ENCODE data around the gene PIGN. TPM values are rescaled to one million over a fixed set of nuclear protein-coding genes. Genes with fewer than 3 reads are reported as not detected.
A peak's percentile ranks its signal among the peaks of the same experiment; 100 is the strongest.

PIGN gene
- total RNA-seq (10 to 100 TPM; 17.9 to 18.1 TPM), total RNA-seq (26.0 to 26.9 reads per million in 2 donors)

- Mint-ChIP-seq H3K27ac (peak within 1 kb of the TSS; percentile 98), H3K36me3 (ENCODE audit: low read depth) (peaks cover 6% of the 10 kb centered on the region), H3K27me3 (no peaks in the 10 kb centered on the region), H3K4me3 (peak within 1 kb of the TSS; percentile 100), H3K4me1 (peaks cover 47% of the 10 kb centered on the region)
- no peaks in the 10 kb centered on the region for H3K9me3 ChIP-seq (ENCODE audit: control insufficient read depth, low read length, poor library complexity, severe bottlenecking)
- ATAC-seq (peak; percentile 93), DNase-seq (peak; percentile 82 to 92 (median 88))
Observed at GRCh38 chr18:62186774-62187542, at the start of gene PIGN, which contains the start of gene RELCH. Gene PIGN, minus strand, starts transcription at chr18:62187056. Its CDS starts 25,703 bp downstream, at chr18:62161353. Gene RELCH, plus strand, starts transcription at chr18:62187255. Its CDS starts 251 bp downstream, at chr18:62187506.

- peaks cover 12% of the 10 kb centered on the region for H3K36me3 Mint-ChIP-seq (ENCODE audit: low read depth)
- no peaks in the 10 kb centered on the region for H3K27me3 Mint-ChIP-seq
Observed at GRCh38 chr18:62236252-62236651, 49.4 kb upstream of the PIGN start.

GRCh38 chr18:62226047-62226446 is 39.2 kb upstream of the PIGN start:
- Mint-ChIP-seq H3K27me3 (no peaks in the 10 kb centered on the region), H3K4me3 (no peak overlapping the region), H3K27ac (no peak overlapping the region), H3K4me1 (peaks cover 8% of the 10 kb centered on the region), H3K36me3 (ENCODE audit: low read depth) (peaks cover 11% of the 10 kb centered on the region)
- DNase-seq (no peak), ATAC-seq (no peak)
- no peaks in the 10 kb centered on the region for H3K9me3 ChIP-seq (ENCODE audit: control insufficient read depth, low read length, poor library complexity, severe bottlenecking)

More at GRCh38 chr18:62236252-62236651, 49.4 kb upstream of the PIGN start:
- ATAC-seq (no peak), DNase-seq (no peak)
- H3K27ac Mint-ChIP-seq, result peak overlapping the region; percentile 1
- H3K4me1 Mint-ChIP-seq, result peaks cover 16% of the 10 kb centered on the region
- no peaks in the 10 kb centered on the region for H3K9me3 ChIP-seq (ENCODE audit: control insufficient read depth, low read length, poor library complexity, severe bottlenecking)
- no peak overlapping the region for H3K4me3 Mint-ChIP-seq

- H3K9me3 ChIP-seq (ENCODE audit: control insufficient read depth, low read length, poor library complexity, severe bottlenecking), result no peaks in the 10 kb centered on the region
- H3K4me3 Mint-ChIP-seq, result no peak overlapping the region
- H3K27me3 Mint-ChIP-seq, result no peaks in the 10 kb centered on the region
- ATAC-seq, result no peak
- no peak overlapping the region for H3K27ac Mint-ChIP-seq
- no peak for DNase-seq
- peaks cover 2% of the 10 kb centered on the region for H3K4me1 Mint-ChIP-seq
- peaks cover 3% of the 10 kb centered on the region for H3K36me3 Mint-ChIP-seq (ENCODE audit: low read depth)
Observed at GRCh38 chr18:62224229-62224628, 37.4 kb upstream of the PIGN start.

GRCh38 chr18:62214790-62215189 is 27.9 kb upstream of the PIGN start:
- H3K4me3 Mint-ChIP-seq, result no peak overlapping the region
- ATAC-seq, result no peak
- H3K27ac Mint-ChIP-seq, result peak overlapping the region; percentile 6
- H3K4me1 Mint-ChIP-seq, result peaks cover 17% of the 10 kb centered on the region
- peaks cover 5% of the 10 kb centered on the region for H3K36me3 Mint-ChIP-seq (ENCODE audit: low read depth)
- DNase-seq, result no peak
- no peaks in the 10 kb centered on the region for H3K27me3 Mint-ChIP-seq
- H3K9me3 ChIP-seq (ENCODE audit: control insufficient read depth, low read length, poor library complexity, severe bottlenecking), result no peaks in the 10 kb centered on the region

GRCh38 chr18:62211325-62211828 is 24.5 kb upstream of the PIGN start:
- peaks cover 33% of the 10 kb centered on the region for H3K4me1 Mint-ChIP-seq
- no peak for DNase-seq
- H3K9me3 ChIP-seq (ENCODE audit: control insufficient read depth, low read length, poor library complexity, severe bottlenecking), result no peaks in the 10 kb centered on the region
- no peak for ATAC-seq
- no peaks in the 10 kb centered on the region for H3K27me3 Mint-ChIP-seq
- H3K4me3 Mint-ChIP-seq, result no peak overlapping the region
- H3K36me3 Mint-ChIP-seq (ENCODE audit: low read depth), result peaks cover 5% of the 10 kb centered on the region
- H3K27ac Mint-ChIP-seq, result no peak overlapping the region

GRCh38 chr18:62210138-62210537 is 23.3 kb upstream of the PIGN start:
- Mint-ChIP-seq H3K36me3 (ENCODE audit: low read depth) (peaks cover 5% of the 10 kb centered on the region), H3K4me1 (peaks cover 34% of the 10 kb centered on the region), H3K4me3 (no peak overlapping the region), H3K27me3 (no peaks in the 10 kb centered on the region), H3K27ac (no peak overlapping the region)
- no peaks in the 10 kb centered on the region for H3K9me3 ChIP-seq (ENCODE audit: control insufficient read depth, low read length, poor library complexity, severe bottlenecking)
- ATAC-seq (no peak), DNase-seq (no peak)

GRCh38 chr18:62209046-62209445 is 22.2 kb upstream of the PIGN start:
- no peaks in the 10 kb centered on the region for H3K27me3 Mint-ChIP-seq
- no peak overlapping the region for H3K27ac Mint-ChIP-seq
- no peaks in the 10 kb centered on the region for H3K9me3 ChIP-seq (ENCODE audit: control insufficient read depth, low read length, poor library complexity, severe bottlenecking)
- no peak for DNase-seq
- ATAC-seq, result no peak
- H3K4me1 Mint-ChIP-seq, result peaks cover 33% of the 10 kb centered on the region
- H3K36me3 Mint-ChIP-seq (ENCODE audit: low read depth), result peaks cover 2% of the 10 kb centered on the region
- H3K4me3 Mint-ChIP-seq, result no peak overlapping the region

- no peak overlapping the region for H3K4me3 Mint-ChIP-seq
- no peak overlapping the region for H3K27ac Mint-ChIP-seq
- ATAC-seq (no peak), DNase-seq (no peak)
- peaks cover 37% of the 10 kb centered on the region for H3K4me1 Mint-ChIP-seq
- no peaks in the 10 kb centered on the region for H3K27me3 Mint-ChIP-seq
- H3K9me3 ChIP-seq (ENCODE audit: control insufficient read depth, low read length, poor library complexity, severe bottlenecking), result no peaks in the 10 kb centered on the region
- H3K36me3 Mint-ChIP-seq (ENCODE audit: low read depth), result peaks cover 2% of the 10 kb centered on the region
Observed at GRCh38 chr18:62206593-62206992, 19.7 kb upstream of the PIGN start.

GRCh38 chr18:62205824-62206223 is 19.0 kb upstream of the PIGN start:
- no peak for DNase-seq
- peaks cover 2% of the 10 kb centered on the region for H3K36me3 Mint-ChIP-seq (ENCODE audit: low read depth)

GRCh38 chr18:62201870-62202269 is 15.0 kb upstream of the PIGN start:
- H3K27ac Mint-ChIP-seq, result no peak overlapping the region

More at GRCh38 chr18:62205824-62206223, 19.0 kb upstream of the PIGN start:
- no peaks in the 10 kb centered on the region for H3K27me3 Mint-ChIP-seq
- H3K4me3 Mint-ChIP-seq, result no peak overlapping the region
- ATAC-seq, result no peak
- no peaks in the 10 kb centered on the region for H3K9me3 ChIP-seq (ENCODE audit: control insufficient read depth, low read length, poor library complexity, severe bottlenecking)
- H3K4me1 Mint-ChIP-seq, result peaks cover 37% of the 10 kb centered on the region
- peak overlapping the region; percentile 39 for H3K27ac Mint-ChIP-seq

GRCh38 chr18:62200121-62200914 is 13.5 kb upstream of the PIGN start:
- Mint-ChIP-seq H3K36me3 (ENCODE audit: low read depth) (no peaks in the 10 kb centered on the region), H3K27me3 (no peaks in the 10 kb centered on the region), H3K4me3 (no peak overlapping the region), H3K27ac (no peak overlapping the region), H3K4me1 (peaks cover 45% of the 10 kb centered on the region)
- peak; percentile 37 for ATAC-seq
- no peak for DNase-seq
- no peaks in the 10 kb centered on the region for H3K9me3 ChIP-seq (ENCODE audit: control insufficient read depth, low read length, poor library complexity, severe bottlenecking)

More at GRCh38 chr18:62201870-62202269, 15.0 kb upstream of the PIGN start:
- no peaks in the 10 kb centered on the region for H3K36me3 Mint-ChIP-seq (ENCODE audit: low read depth)
- H3K4me3 Mint-ChIP-seq, result no peak overlapping the region
- H3K9me3 ChIP-seq (ENCODE audit: control insufficient read depth, low read length, poor library complexity, severe bottlenecking), result no peaks in the 10 kb centered on the region
- no peak for ATAC-seq
- DNase-seq, result no peak
- peaks cover 36% of the 10 kb centered on the region for H3K4me1 Mint-ChIP-seq
- no peaks in the 10 kb centered on the region for H3K27me3 Mint-ChIP-seq

- no peak for ATAC-seq
- H3K36me3 Mint-ChIP-seq (ENCODE audit: low read depth), result no peaks in the 10 kb centered on the region
- no peak overlapping the region for H3K27ac Mint-ChIP-seq
- H3K4me1 Mint-ChIP-seq, result peaks cover 46% of the 10 kb centered on the region
- DNase-seq, result no peak
- H3K9me3 ChIP-seq (ENCODE audit: control insufficient read depth, low read length, poor library complexity, severe bottlenecking), result no peaks in the 10 kb centered on the region
- no peaks in the 10 kb centered on the region for H3K27me3 Mint-ChIP-seq
- H3K4me3 Mint-ChIP-seq, result no peak overlapping the region
Observed at GRCh38 chr18:62199629-62200028, 12.8 kb upstream of the PIGN start.

Data from T-helper 17 cell (primary cell).